Activated CD4-positive, CD25-positive, alpha-beta regulatory T cell (primary cell): ENCODE results near the gene KCNIP1.

Source experiments
- DNase-seq, 4 experiments: peaks; one replicate each; lab custom pipeline; 2025; lab: John Stamatoyannopoulos, UW

The KCNIP1 gene

GRCh38 chr5:170642776-170643436 is 139.1 kb downstream of the KCNIP1 start:
- DNase-seq, result no peak

- no peak for DNase-seq
Observed at GRCh38 chr5:170643591-170643990, 139.8 kb downstream of the KCNIP1 start.

GRCh38 chr5:170644501-170644900 is 140.7 kb downstream of the KCNIP1 start:
- DNase-seq, result no peak

GRCh38 chr5:170648541-170648940 is 144.7 kb downstream of the KCNIP1 start:
- no peak for DNase-seq

GRCh38 chr5:170650850-170651249 is 147.0 kb downstream of the KCNIP1 start:
- no peak for DNase-seq

GRCh38 chr5:170651604-170652277 is 147.9 kb downstream of the KCNIP1 start:
- DNase-seq, result no peak

- no peak for DNase-seq
Observed at GRCh38 chr5:170655476-170655875, 151.7 kb downstream of the KCNIP1 start.

- no peak for DNase-seq
Observed at GRCh38 chr5:170655920-170656319, 152.1 kb downstream of the KCNIP1 start.

- no peak for DNase-seq
Observed at GRCh38 chr5:170656346-170656745, 152.5 kb downstream of the KCNIP1 start.

- no peak for DNase-seq
Observed at GRCh38 chr5:170660531-170660930, 156.7 kb downstream of the KCNIP1 start.

- no peak for DNase-seq
Observed at GRCh38 chr5:170662966-170663365, 159.1 kb downstream of the KCNIP1 start.

GRCh38 chr5:170678811-170679210 is 175.0 kb downstream of the KCNIP1 start:
- DNase-seq, result no peak

- DNase-seq, result no peak
Observed at GRCh38 chr5:170681013-170681433, 177.2 kb downstream of the KCNIP1 start.

- no peak for DNase-seq
Observed at GRCh38 chr5:170691657-170692056, 187.8 kb downstream of the KCNIP1 start.

GRCh38 chr5:170693701-170694100 is 189.9 kb downstream of the KCNIP1 start:
- DNase-seq, result no peak

- DNase-seq, result no peak
Observed at GRCh38 chr5:170694911-170695310, 191.1 kb downstream of the KCNIP1 start.

- no peak for DNase-seq
Observed at GRCh38 chr5:170697031-170697430, 193.2 kb downstream of the KCNIP1 start.

- no peak for DNase-seq
Observed at GRCh38 chr5:170700503-170700902, 196.7 kb downstream of the KCNIP1 start.

- no peak for DNase-seq
Observed at GRCh38 chr5:170701334-170701733, 197.5 kb downstream of the KCNIP1 start.

GRCh38 chr5:170704417-170705192 is 200.8 kb downstream of the KCNIP1 start:
- no peak for DNase-seq

- no peak for DNase-seq
Observed at GRCh38 chr5:170709640-170710039, 205.8 kb downstream of the KCNIP1 start.

- no peak for DNase-seq
Observed at GRCh38 chr5:170711300-170711699, 207.5 kb downstream of the KCNIP1 start.

- no peak for DNase-seq
Observed at GRCh38 chr5:170715141-170715540, 211.3 kb downstream of the KCNIP1 start.
